Tibial artery (tissue), 4 donors: ENCODE measurements around the gene LCP1.
"Not testable (repeated sequence)": the region's sequence is repeated elsewhere in the genome, so short reads cannot be mapped to it uniquely, and the experiment has no call there.

Experiments
- DNase-seq, 2 donors: peaks; one replicate each; pipeline ENCODE4 v3.0.0-alpha.2; 2019
- H3K27ac ChIP-seq, 2 donors: fragments of 200-600 bp; sonication (generic) in 1 of 2; 1 replicate in 1 of 2; 2 replicates in 1 of 2; pipeline ENCODE4 v1.5.1; 2018 to 2019; ENCODE audit warnings: mild to moderate bottlenecking in 1 of 2
- H3K27me3 ChIP-seq, 2 donors: fragments of 200-600 bp; sonication (generic) in 1 of 2; one replicate each; pipeline versions ENCODE4 v1.5.1 to v1.6.0; 2016 to 2019
- H3K36me3 ChIP-seq, 3 donors: fragments of 200-600 bp; sonication (generic) in 2 of 3; one replicate each; pipeline ENCODE4 v1.5.1; 2016 to 2019; ENCODE audit warnings: mild to moderate bottlenecking in 2 of 3
- H3K4me1 ChIP-seq, 4 donors: fragments of 200-600 bp; sonication (generic) in 2 of 4; 1 replicate in 3 of 4; 2 replicates in 1 of 4; pipeline ENCODE4 v1.5.1; 2016 to 2019
- H3K4me3 ChIP-seq, 2 donors: fragments of 200-600 bp; sonication (generic) in 1 of 2; 1 replicate in 1 of 2; 2 replicates in 1 of 2; pipeline ENCODE4 v1.5.1; 2018 to 2019; ENCODE audit warnings: mild to moderate bottlenecking in 2 of 2
- H3K9me3 ChIP-seq, 3 donors: fragments of 200-600 bp; sonication (generic) in 1 of 3; one replicate each; pipeline ENCODE4 v1.5.1; 2016 to 2019
- intact Hi-C: fragments of 100-400 bp; cut with DNase I; formaldehyde crosslinking; loops from one replicate; pipeline ENCODE4 v1.15.0; 2023; ENCODE audit warnings: low total_unique reads
- TF ChIP-seq, protein P1 (sequence below), 2 experiments: fragments of 200-600 bp in 1 of 2; fragments of 450-650 bp in 1 of 2; IDR thresholded peaks; one replicate each; pipeline ENCODE4 v1.5.1; 2017 to 2019; ENCODE audit warnings: antibody characterized with exemption in 2 of 2, mild to moderate bottlenecking in 1 of 2, moderate library complexity in 1 of 2

The LCP1 gene, protein sequence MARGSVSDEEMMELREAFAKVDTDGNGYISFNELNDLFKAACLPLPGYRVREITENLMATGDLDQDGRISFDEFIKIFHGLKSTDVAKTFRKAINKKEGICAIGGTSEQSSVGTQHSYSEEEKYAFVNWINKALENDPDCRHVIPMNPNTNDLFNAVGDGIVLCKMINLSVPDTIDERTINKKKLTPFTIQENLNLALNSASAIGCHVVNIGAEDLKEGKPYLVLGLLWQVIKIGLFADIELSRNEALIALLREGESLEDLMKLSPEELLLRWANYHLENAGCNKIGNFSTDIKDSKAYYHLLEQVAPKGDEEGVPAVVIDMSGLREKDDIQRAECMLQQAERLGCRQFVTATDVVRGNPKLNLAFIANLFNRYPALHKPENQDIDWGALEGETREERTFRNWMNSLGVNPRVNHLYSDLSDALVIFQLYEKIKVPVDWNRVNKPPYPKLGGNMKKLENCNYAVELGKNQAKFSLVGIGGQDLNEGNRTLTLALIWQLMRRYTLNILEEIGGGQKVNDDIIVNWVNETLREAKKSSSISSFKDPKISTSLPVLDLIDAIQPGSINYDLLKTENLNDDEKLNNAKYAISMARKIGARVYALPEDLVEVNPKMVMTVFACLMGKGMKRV

DNA sequence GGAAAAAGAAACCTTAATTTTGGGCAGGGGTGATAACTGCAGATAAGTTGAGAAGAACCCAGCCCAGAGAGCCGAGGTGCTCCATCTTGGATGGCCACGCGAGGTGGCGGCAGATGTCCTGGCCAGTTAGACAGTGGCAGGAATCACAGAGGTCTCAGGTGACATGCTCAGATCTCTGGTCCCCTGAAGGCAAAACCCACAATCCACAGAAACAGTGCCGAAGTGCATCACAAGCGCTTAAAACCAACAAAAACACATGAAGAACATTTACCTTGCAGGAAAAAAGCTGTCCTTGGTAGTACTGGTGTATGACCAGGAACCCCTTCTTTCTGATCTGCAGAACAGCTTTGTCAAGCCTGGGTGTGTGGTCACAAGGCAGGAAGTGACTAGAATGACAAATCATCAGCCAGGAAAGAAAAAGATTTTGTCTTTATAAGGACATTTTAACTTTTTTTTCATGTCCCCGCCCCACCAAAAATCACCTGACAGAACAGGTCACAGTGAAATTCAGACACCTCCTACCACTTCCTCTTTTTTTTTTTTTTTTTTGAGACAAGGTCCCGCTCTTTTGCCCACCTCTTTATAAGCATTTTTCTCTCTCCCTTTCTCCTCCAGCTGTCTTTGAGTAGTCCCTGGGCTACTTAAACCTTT is at the start of gene LCP1:
Gene LCP1 (minus strand): TSS at position 338 of the 651 bp plus-strand sequence. CDS start 22,515 bp downstream, outside the sequence.
- no peaks in the 10 kb centered on the region for H3K36me3 ChIP-seq
- H3K4me1 ChIP-seq: no peaks in the 10 kb centered on the region
- intact Hi-C loops: no loop called here
- no peaks in the 10 kb centered on the region for H3K9me3 ChIP-seq
- TF ChIP-seq, protein P1, sequence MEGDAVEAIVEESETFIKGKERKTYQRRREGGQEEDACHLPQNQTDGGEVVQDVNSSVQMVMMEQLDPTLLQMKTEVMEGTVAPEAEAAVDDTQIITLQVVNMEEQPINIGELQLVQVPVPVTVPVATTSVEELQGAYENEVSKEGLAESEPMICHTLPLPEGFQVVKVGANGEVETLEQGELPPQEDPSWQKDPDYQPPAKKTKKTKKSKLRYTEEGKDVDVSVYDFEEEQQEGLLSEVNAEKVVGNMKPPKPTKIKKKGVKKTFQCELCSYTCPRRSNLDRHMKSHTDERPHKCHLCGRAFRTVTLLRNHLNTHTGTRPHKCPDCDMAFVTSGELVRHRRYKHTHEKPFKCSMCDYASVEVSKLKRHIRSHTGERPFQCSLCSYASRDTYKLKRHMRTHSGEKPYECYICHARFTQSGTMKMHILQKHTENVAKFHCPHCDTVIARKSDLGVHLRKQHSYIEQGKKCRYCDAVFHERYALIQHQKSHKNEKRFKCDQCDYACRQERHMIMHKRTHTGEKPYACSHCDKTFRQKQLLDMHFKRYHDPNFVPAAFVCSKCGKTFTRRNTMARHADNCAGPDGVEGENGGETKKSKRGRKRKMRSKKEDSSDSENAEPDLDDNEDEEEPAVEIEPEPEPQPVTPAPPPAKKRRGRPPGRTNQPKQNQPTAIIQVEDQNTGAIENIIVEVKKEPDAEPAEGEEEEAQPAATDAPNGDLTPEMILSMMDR (IDR thresholded peaks at IDR 0.05): no peak
- no peak within 1 kb of the TSS for H3K27ac ChIP-seq
- no peaks in the 10 kb centered on the region for H3K27me3 ChIP-seq
- DNase-seq: no peak
- peak within 1 kb of the TSS; percentile 19 to 23 for H3K4me3 ChIP-seq

DNA sequence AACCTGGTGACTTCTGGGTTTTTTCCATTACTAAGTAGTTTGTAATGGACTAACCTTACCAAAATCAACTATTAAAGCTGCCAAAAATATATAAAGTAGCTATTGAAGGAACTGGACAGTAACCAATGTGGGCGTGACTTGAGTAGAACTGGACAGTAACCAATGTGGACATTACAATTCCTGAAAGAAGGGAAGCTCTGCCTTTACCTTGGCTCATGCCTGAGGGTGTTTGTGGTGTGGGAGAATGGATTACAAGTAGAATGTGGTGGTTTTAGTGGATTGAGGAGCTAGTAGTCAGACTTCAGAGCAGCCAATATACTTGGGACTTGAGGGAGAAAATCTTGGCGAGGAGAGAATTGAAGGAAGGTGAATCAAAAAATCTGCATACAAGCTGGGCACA is 47.3 kb upstream of the LCP1 start:
- no peak overlapping the region for H3K4me3 ChIP-seq

DNA sequence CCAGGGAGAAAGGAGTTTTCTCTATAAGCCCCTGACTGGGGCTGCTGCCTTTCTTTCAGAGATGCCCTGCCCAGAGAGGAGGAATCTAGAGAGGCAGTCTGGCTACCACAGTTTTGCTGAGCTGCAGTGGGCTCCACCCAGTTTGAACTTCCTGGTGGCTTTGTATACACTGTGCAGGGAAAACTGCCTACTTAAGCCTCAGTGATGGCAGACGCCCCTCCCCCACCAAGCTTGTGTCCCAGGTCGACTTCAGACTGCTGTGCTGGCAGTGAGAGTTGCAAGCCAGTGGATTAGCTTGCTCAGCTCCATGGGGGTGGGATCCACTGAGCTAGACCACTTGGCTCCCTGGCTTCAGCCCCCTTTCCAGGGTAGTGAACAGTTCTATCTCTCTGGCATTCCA is 38.3 kb upstream of the LCP1 start:
- H3K27me3 ChIP-seq, H3K36me3 ChIP-seq, H3K27ac ChIP-seq, H3K4me3 ChIP-seq, H3K4me1 ChIP-seq, intact Hi-C loops: not testable (repeated sequence)
- DNase-seq: peak in 1 of 2 donors; percentile 40
- peaks cover 6 to 18% (median 8%) of the 10 kb centered on the region in 3 donors for H3K9me3 ChIP-seq

More for the DNA sequence above, 47.3 kb upstream of the LCP1 start:
- Histone ChIP-seq H3K36me3 (no peaks in the 10 kb centered on the region), H3K4me1 (no peaks in the 10 kb centered on the region), H3K27me3 (no peaks in the 10 kb centered on the region), H3K9me3 (peaks cover 0 to 13% (median 8%) of the 10 kb centered on the region in 3 donors), H3K27ac (no peak overlapping the region)
- no peak for DNase-seq
- TF ChIP-seq, protein P1 (IDR thresholded peaks at IDR 0.05): no peak
- intact Hi-C loops: no loop called here

DNA sequence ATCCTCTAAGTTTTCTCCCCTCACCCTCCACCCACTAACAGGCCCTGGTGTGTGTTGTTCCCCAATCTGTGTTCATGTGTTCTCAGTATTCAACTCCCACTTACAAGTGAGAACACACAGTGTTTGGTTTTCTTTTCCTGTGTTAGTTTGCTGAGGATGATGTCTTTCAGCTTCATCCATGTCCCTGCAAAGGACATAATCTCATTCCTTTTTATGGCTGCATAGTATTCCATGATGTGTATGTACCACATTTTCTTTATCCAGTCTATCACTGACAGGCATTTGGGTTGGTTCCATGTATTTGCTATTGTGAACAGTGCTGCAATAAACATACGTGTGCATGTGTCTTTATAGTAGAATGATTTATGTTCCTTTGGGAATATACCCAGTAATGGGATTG is 32.8 kb upstream of the LCP1 start:
- H3K27ac ChIP-seq, intact Hi-C loops: not testable (repeated sequence)

DNA sequence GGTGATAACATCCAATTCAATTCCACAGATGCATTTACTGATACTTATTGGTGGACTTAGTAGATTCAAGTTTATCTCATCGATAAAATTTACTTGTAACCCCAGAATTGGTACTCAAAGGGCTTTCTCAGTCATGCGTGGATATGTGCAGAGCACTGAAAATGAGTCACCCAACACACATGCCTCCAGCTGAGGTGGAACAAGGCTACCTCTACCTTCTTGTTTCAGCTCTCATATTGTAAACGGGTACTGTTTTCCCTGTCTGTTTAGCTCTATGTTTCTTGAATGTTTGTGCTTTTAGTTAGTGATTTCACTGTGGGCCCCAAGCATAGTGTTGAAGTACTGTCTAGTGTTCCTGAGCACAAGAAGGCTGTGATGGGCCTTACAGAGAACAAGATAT is 31.3 kb upstream of the LCP1 start:
- intact Hi-C loops: no loop called here
- Histone ChIP-seq H3K27ac (no peak overlapping the region), H3K9me3 (no peaks in the 10 kb centered on the region), H3K27me3 (peaks cover 0 to 3% of the 10 kb centered on the region in 2 donors), H3K4me3 (no peak overlapping the region), H3K36me3 (no peaks in the 10 kb centered on the region), H3K4me1 (peaks cover 0 to 17% (median 3%) of the 10 kb centered on the region in 4 donors)
- DNase-seq: no peak
- TF ChIP-seq, protein P1 (IDR thresholded peaks at IDR 0.05): no peak

More for the DNA sequence above, 32.8 kb upstream of the LCP1 start:
- peaks cover 0 to 17% (median 3%) of the 10 kb centered on the region in 4 donors for H3K4me1 ChIP-seq
- not testable (repeated sequence) for H3K9me3 ChIP-seq, H3K36me3 ChIP-seq, DNase-seq, H3K27me3 ChIP-seq, H3K4me3 ChIP-seq

DNA sequence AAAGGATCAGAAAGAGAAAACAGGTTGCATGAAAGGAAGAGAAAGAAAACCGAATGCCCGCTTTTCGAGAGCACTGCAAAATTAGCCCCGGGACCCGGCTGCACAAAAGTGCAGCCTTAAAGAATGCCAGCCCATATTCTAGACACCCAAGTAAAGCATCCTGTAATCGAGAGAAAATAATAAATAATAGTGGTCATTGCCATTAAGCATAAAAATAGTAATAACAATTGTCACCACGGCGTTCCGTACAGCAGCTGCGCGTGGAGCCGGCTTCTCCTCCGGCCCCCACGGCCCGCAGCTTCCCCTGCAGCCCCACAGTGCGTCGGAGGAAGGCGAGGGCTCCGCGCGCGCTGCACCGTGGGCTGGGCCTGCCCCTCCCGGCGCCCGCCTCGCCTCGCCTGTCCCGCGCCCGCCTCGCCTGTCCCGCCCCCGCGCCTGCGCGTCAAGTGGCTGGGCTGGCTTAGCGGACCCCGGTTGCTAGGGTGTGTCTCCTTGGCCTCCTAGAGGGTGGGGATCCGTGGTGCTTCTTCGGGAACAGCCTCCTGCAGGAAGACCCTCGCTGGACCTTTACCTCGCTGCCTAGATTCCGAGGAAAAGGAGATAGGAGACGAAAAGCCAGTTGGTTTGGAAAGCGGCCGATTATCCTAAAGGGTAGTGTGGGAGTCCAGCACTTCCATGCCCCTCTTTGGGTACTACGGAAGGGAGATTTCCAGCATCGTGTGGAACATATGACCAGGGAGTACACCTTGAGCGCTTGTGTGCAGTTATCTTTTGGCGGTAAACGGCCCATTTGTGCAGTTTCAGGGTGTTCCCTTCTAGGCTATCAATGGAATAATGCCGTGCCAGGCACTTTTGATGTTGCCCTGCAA is 29.7 kb upstream of the LCP1 start, which contains the start of gene LRRC63:
Gene LRRC63 (plus strand): TSS at position 446 of the 869 bp plus-strand sequence. CDS start 1,107 bp downstream, outside the sequence.
- peak; percentile 72 to 78 for DNase-seq
- Histone ChIP-seq H3K36me3 (no peaks in the 10 kb centered on the region), H3K4me3 (peak within 1 kb of the TSS; percentile 50 to 54), H3K27me3 (peaks cover 0 to 5% of the 10 kb centered on the region in 2 donors), H3K4me1 (peaks cover 0 to 17% (median 3%) of the 10 kb centered on the region in 4 donors), H3K9me3 (no peaks in the 10 kb centered on the region), H3K27ac (no peak within 1 kb of the TSS)
- TF ChIP-seq, protein P1 (IDR thresholded peaks at IDR 0.05): no peak
- intact Hi-C loops: no loop called here
